Stimulated activated effector memory CD8-positive, alpha-beta T cell treated with anti-CD3 and anti-CD28 coated beads, Interleukin-12 subunit alpha, Interleukin-12 subunit beta, amount 100 ng/mL, for 72 hours (primary cell): ENCODE data around the gene CBX3.
A peak's percentile ranks its signal among the peaks of the same experiment; 100 is the strongest.

Experiments used
- ATAC-seq: fragments of 150-1000 bp; cut with Tn5 transposase; 2 replicates; pipeline ENCODE4 v1.10.0; 2021
- DNase-seq, 2 donors: peaks; one replicate each; pipeline ENCODE4 v3.0.0; 2021 to 2022; ENCODE audit warnings: low spot score in 2 of 2
- H3K27ac Mint-ChIP-seq: one replicate; pipeline ENCODE4 v1.8.0; 2022; ENCODE audit warnings: mild to moderate bottlenecking, mixed read lengths
- H3K36me3 Mint-ChIP-seq: one replicate; pipeline ENCODE4 v1.8.0; 2022; ENCODE audit warnings: mild to moderate bottlenecking, mixed read lengths
- H3K4me1 Mint-ChIP-seq: one replicate; pipeline ENCODE4 v1.8.0; 2022; ENCODE audit warnings: mixed read lengths
- H3K4me3 Mint-ChIP-seq: one replicate; pipeline ENCODE4 v1.8.0; 2022; ENCODE audit warnings: mild to moderate bottlenecking, mixed read lengths
- H3K9me3 Mint-ChIP-seq: one replicate; pipeline ENCODE4 v1.8.0; 2022; ENCODE audit warnings: mixed read lengths

Gene CBX3

GRCh38 chr7:26200444-26201246 is 900 bp upstream of the CBX3 start, which contains the start of gene HNRNPA2B1:
TSS of gene HNRNPA2B1 (minus strand) at chr7:26200746. CDS start at chr7:26200577, 169 bp downstream.
- H3K36me3 Mint-ChIP-seq: peaks cover 97% of the 10 kb centered on the region
- peak; percentile 82 for ATAC-seq
- H3K9me3 Mint-ChIP-seq: no peaks in the 10 kb centered on the region
- H3K4me3 Mint-ChIP-seq: peak within 1 kb of the TSS; percentile 99
- peak; percentile 99 to 100 for DNase-seq
- H3K27ac Mint-ChIP-seq: peak within 1 kb of the TSS; percentile 100
- peaks cover 49% of the 10 kb centered on the region for H3K4me1 Mint-ChIP-seq

GRCh38 chr7:26202019-26202990 is 760 bp downstream of the CBX3 start:
- H3K4me1 Mint-ChIP-seq: peaks cover 48% of the 10 kb centered on the region
- peak overlapping the region; percentile 99 for H3K4me3 Mint-ChIP-seq
- H3K36me3 Mint-ChIP-seq: peaks cover 97% of the 10 kb centered on the region
- DNase-seq: peak in 1 of 2 donors; percentile 48
- no peaks in the 10 kb centered on the region for H3K9me3 Mint-ChIP-seq
- H3K27ac Mint-ChIP-seq: peak overlapping the region; percentile 100
- ATAC-seq: no peak

GRCh38 chr7:26203016-26203415 is 1.5 kb downstream of the CBX3 start:
- Mint-ChIP-seq H3K4me3 (peak overlapping the region; percentile 99), H3K9me3 (no peaks in the 10 kb centered on the region), H3K36me3 (peaks cover 97% of the 10 kb centered on the region), H3K4me1 (peaks cover 49% of the 10 kb centered on the region), H3K27ac (peak overlapping the region; percentile 91)
- DNase-seq: no peak
- ATAC-seq: no peak

- ATAC-seq (no peak), DNase-seq (no peak)
- Mint-ChIP-seq H3K36me3 (peaks cover 100% of the 10 kb centered on the region), H3K4me3 (no peak overlapping the region), H3K9me3 (no peaks in the 10 kb centered on the region), H3K4me1 (peaks cover 39% of the 10 kb centered on the region), H3K27ac (peak overlapping the region; percentile 54)
Observed at GRCh38 chr7:26208040-26208439, 6.5 kb downstream of the CBX3 start.

GRCh38 chr7:26212921-26213718 is 11.6 kb downstream of the CBX3 start:
- Mint-ChIP-seq H3K36me3 (peaks cover 55% of the 10 kb centered on the region), H3K4me1 (peaks cover 6% of the 10 kb centered on the region), H3K27ac (no peak overlapping the region), H3K9me3 (no peaks in the 10 kb centered on the region), H3K4me3 (no peak overlapping the region)
- DNase-seq (no peak), ATAC-seq (no peak)

GRCh38 chr7:26213807-26214515 is 12.4 kb downstream of the CBX3 start:
- H3K27ac Mint-ChIP-seq: peak overlapping the region; percentile 6
- H3K9me3 Mint-ChIP-seq: no peaks in the 10 kb centered on the region
- no peak for ATAC-seq
- H3K36me3 Mint-ChIP-seq: peaks cover 46% of the 10 kb centered on the region
- H3K4me1 Mint-ChIP-seq: peaks cover 6% of the 10 kb centered on the region
- DNase-seq: no peak
- H3K4me3 Mint-ChIP-seq: no peak overlapping the region

GRCh38 chr7:26216049-26216448 is 14.5 kb downstream of the CBX3 start:
- Mint-ChIP-seq H3K27ac (no peak overlapping the region), H3K4me3 (no peak overlapping the region), H3K36me3 (peaks cover 25% of the 10 kb centered on the region), H3K9me3 (no peaks in the 10 kb centered on the region), H3K4me1 (peaks cover 6% of the 10 kb centered on the region)
- ATAC-seq (peak; percentile 74), DNase-seq (no peak)

- no peaks in the 10 kb centered on the region for H3K9me3 Mint-ChIP-seq
- no peak for ATAC-seq
- no peak overlapping the region for H3K27ac Mint-ChIP-seq
Observed at GRCh38 chr7:26224359-26224758, 22.8 kb downstream of the CBX3 start.

GRCh38 chr7:26227987-26228386 is 26.4 kb downstream of the CBX3 start:
- Mint-ChIP-seq H3K4me1 (no peaks in the 10 kb centered on the region), H3K27ac (no peak overlapping the region), H3K4me3 (no peak overlapping the region), H3K36me3 (no peaks in the 10 kb centered on the region), H3K9me3 (no peaks in the 10 kb centered on the region)
- DNase-seq (no peak), ATAC-seq (no peak)

More at GRCh38 chr7:26224359-26224758, 22.8 kb downstream of the CBX3 start:
- Mint-ChIP-seq H3K4me3 (no peak overlapping the region), H3K36me3 (no peaks in the 10 kb centered on the region), H3K4me1 (no peaks in the 10 kb centered on the region)
- no peak for DNase-seq

GRCh38 chr7:26233902-26234511 is 32.5 kb downstream of the CBX3 start:
- H3K9me3 Mint-ChIP-seq: no peaks in the 10 kb centered on the region

GRCh38 chr7:26237035-26237807 is 35.7 kb downstream of the CBX3 start:
- Mint-ChIP-seq H3K27ac (no peak overlapping the region), H3K4me1 (peaks cover 5% of the 10 kb centered on the region)
- ATAC-seq: no peak

More at GRCh38 chr7:26233902-26234511, 32.5 kb downstream of the CBX3 start:
- Mint-ChIP-seq H3K36me3 (no peaks in the 10 kb centered on the region), H3K27ac (no peak overlapping the region), H3K4me3 (no peak overlapping the region), H3K4me1 (peaks cover 5% of the 10 kb centered on the region)
- no peak for DNase-seq
- ATAC-seq: no peak

GRCh38 chr7:26238032-26238431 is 36.5 kb downstream of the CBX3 start:
- H3K9me3 Mint-ChIP-seq: no peaks in the 10 kb centered on the region
- no peak for ATAC-seq
- no peak overlapping the region for H3K4me3 Mint-ChIP-seq
- DNase-seq: no peak
- H3K36me3 Mint-ChIP-seq: no peaks in the 10 kb centered on the region
- H3K4me1 Mint-ChIP-seq: peaks cover 5% of the 10 kb centered on the region
- no peak overlapping the region for H3K27ac Mint-ChIP-seq

More at GRCh38 chr7:26237035-26237807, 35.7 kb downstream of the CBX3 start:
- Mint-ChIP-seq H3K4me3 (no peak overlapping the region), H3K9me3 (no peaks in the 10 kb centered on the region), H3K36me3 (no peaks in the 10 kb centered on the region)
- DNase-seq: no peak

- no peak overlapping the region for H3K27ac Mint-ChIP-seq
- no peaks in the 10 kb centered on the region for H3K4me1 Mint-ChIP-seq
- H3K36me3 Mint-ChIP-seq: no peaks in the 10 kb centered on the region
- no peak for ATAC-seq
- no peak for DNase-seq
- no peak overlapping the region for H3K4me3 Mint-ChIP-seq
- no peaks in the 10 kb centered on the region for H3K9me3 Mint-ChIP-seq
Observed at GRCh38 chr7:26245150-26245549, 43.6 kb downstream of the CBX3 start.
